Measurements from ENCODE around the gene BST1.

Gene BST1

GRCh38 chr4:15716115-15716514, 13.2 kb downstream of the BST1 start:
- no peak for DNase-seq (ENCODE audit: low read depth)
- H3K4me3 ChIP-seq (replicated peaks; ENCODE audit: low read depth, low read length): no peak overlapping the region
- TF ChIP-seq CTCF (IDR thresholded peaks at IDR 0.05; ENCODE audit: low read length, missing control alignments): no peak

- no peak overlapping the region for H3K4me3 ChIP-seq (replicated peaks; ENCODE audit: low read depth, low read length)
- DNase-seq (ENCODE audit: low read depth): peak; percentile 72
- TF ChIP-seq CTCF (IDR thresholded peaks at IDR 0.05; ENCODE audit: low read length, missing control alignments): no peak
Observed at GRCh38 chr4:15717086-15717485, 14.2 kb downstream of the BST1 start.

DNA sequence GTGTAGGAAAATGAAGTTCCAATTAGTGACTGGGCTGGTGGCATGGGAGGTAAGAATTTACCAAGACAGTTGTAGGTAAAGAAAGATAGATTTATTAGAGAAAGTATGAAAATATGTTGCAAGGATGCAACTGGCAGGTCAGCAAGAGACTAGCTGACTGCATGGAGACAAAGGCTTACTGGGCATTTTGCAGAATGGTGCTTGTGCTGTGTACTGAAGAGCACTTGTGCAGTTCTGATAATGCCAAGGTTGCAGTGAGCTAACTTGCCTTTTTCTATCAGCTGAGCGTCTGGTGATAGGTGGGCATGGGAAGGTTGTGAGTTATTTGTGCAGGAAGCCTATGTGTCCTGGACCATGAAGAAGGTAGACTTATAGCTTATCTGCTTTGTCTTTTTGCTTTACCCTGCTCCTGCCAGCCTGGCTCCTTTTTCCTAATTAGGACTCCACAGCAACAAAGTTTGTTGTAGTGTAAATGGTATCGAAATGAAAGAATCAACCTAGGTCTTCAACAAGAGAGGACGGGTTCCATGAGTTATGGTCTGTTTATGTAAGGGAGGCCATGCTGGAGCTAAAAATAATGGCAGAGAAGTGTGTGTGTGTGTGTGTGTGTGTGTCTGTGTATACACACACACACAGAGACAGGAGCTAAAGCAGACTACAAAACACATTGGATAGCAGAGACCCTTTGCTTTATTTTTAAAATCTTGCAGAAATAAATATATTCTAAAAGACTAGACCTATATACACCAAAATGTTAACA, 15.0 kb downstream of the BST1 start:
- TF ChIP-seq CTCF (IDR thresholded peaks at IDR 0.05; ENCODE audit: low read length, missing control alignments): no peak
- DNase-seq (ENCODE audit: low read depth): no peak
- no peak overlapping the region for H3K4me3 ChIP-seq (replicated peaks; ENCODE audit: low read depth, low read length)

DNA sequence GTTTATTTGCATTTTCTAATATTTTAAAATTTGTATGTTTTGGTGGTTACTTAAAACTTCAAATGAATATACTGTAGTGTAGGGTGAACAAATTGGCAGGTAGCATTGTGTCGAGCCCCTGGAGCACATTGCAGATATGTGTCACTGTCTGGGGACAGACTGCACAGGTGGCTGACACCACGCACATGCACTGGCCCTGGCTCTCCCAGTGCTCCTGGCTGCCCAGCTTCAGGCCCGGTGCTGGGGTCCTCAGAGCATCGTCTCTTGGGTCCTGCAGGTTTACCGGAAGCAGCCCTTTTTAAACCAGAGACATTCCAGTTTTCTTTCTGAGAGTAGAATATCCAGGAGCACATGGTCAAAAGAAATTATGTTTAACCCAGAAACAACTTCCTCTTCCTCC, 15.6 kb downstream of the BST1 start:
- TF ChIP-seq CTCF (IDR thresholded peaks at IDR 0.05; ENCODE audit: low read length, missing control alignments): no peak
- H3K4me3 ChIP-seq (replicated peaks; ENCODE audit: low read depth, low read length): no peak overlapping the region
- DNase-seq (ENCODE audit: low read depth): no peak

GRCh38 chr4:15718959-15719358, 16.1 kb downstream of the BST1 start:
- no peak overlapping the region for H3K4me3 ChIP-seq (replicated peaks; ENCODE audit: low read depth, low read length)
- TF ChIP-seq CTCF (IDR thresholded peaks at IDR 0.05; ENCODE audit: low read length, missing control alignments): no peak

GRCh38 chr4:15719506-15719905, 16.6 kb downstream of the BST1 start:
- no peak overlapping the region for H3K4me3 ChIP-seq (replicated peaks; ENCODE audit: low read depth, low read length)
- TF ChIP-seq CTCF (IDR thresholded peaks at IDR 0.05; ENCODE audit: low read length, missing control alignments): no peak
- DNase-seq (ENCODE audit: low read depth): peak; percentile 69

More at GRCh38 chr4:15718959-15719358, 16.1 kb downstream of the BST1 start:
- no peak for DNase-seq (ENCODE audit: low read depth)

GRCh38 chr4:15720851-15721250, 18.0 kb downstream of the BST1 start:
- no peak overlapping the region for H3K4me3 ChIP-seq (replicated peaks; ENCODE audit: low read depth, low read length)
- no peak for DNase-seq (ENCODE audit: low read depth)
- no peak for TF ChIP-seq CTCF (IDR thresholded peaks at IDR 0.05; ENCODE audit: low read length, missing control alignments)

Data from fibroblast of pulmonary artery (primary cell).